Measurements from ENCODE around the gene NBEA. TPM values are rescaled to one million over a fixed set of nuclear protein-coding genes. Genes with fewer than 3 reads are reported as not detected.
A peak's percentile ranks its signal among the peaks of the same experiment; 100 is the strongest.

NBEA gene
- total RNA-seq, 1 donor: 4.0 TPM

- H3K4me1 ChIP-seq (ENCODE audit: insufficient read depth, low read length): peaks cover 26% of the 10 kb centered on the region
- H3K4me3 ChIP-seq (ENCODE audit: insufficient read depth, low read length): no peak overlapping the region
- no peaks in the 10 kb centered on the region for H3K9me3 ChIP-seq (ENCODE audit: low read depth, low read length)
- no peaks in the 10 kb centered on the region for H4K20me1 ChIP-seq (ENCODE audit: insufficient read depth, low read length)
- TF ChIP-seq CTCF (IDR thresholded peaks at IDR 0.05; ENCODE audit: extremely low read depth, low read depth, low read length): no peak
- H2AFZ ChIP-seq (ENCODE audit: low read length): no peak overlapping the region
- no peaks in the 10 kb centered on the region for H3K79me2 ChIP-seq (ENCODE audit: insufficient read depth, low read length)
- H3K36me3 ChIP-seq (ENCODE audit: insufficient read depth, low read length): no peaks in the 10 kb centered on the region
- no peaks in the 10 kb centered on the region for H3K27me3 ChIP-seq (ENCODE audit: insufficient read depth, low read length)
- H3K27ac ChIP-seq (ENCODE audit: low read depth, low read length): no peak overlapping the region
- H3K4me2 ChIP-seq (ENCODE audit: insufficient read depth, low read length): no peak overlapping the region
- DNase-seq (ENCODE audit: insufficient read length, low spot score, missing footprints): no peak
Observed at GRCh38 chr13:35694031-35694430, 752.0 kb downstream of the NBEA start.

- H3K79me2 ChIP-seq (ENCODE audit: insufficient read depth, low read length): no peaks in the 10 kb centered on the region
- no peak for TF ChIP-seq CTCF (IDR thresholded peaks at IDR 0.05; ENCODE audit: extremely low read depth, low read depth, low read length)
Observed at GRCh38 chr13:35694549-35695447, 752.7 kb downstream of the NBEA start.

GRCh38 chr13:35695448-35695770 is 753.3 kb downstream of the NBEA start:
- no peak for TF ChIP-seq CTCF (IDR thresholded peaks at IDR 0.05; ENCODE audit: extremely low read depth, low read depth, low read length)
- no peaks in the 10 kb centered on the region for H3K27me3 ChIP-seq (ENCODE audit: insufficient read depth, low read length)
- H3K4me2 ChIP-seq (ENCODE audit: insufficient read depth, low read length): no peak overlapping the region
- no peaks in the 10 kb centered on the region for H3K79me2 ChIP-seq (ENCODE audit: insufficient read depth, low read length)
- H4K20me1 ChIP-seq (ENCODE audit: insufficient read depth, low read length): no peaks in the 10 kb centered on the region
- no peak overlapping the region for H2AFZ ChIP-seq (ENCODE audit: low read length)
- H3K4me3 ChIP-seq (ENCODE audit: insufficient read depth, low read length): no peak overlapping the region
- DNase-seq (ENCODE audit: insufficient read length, low spot score, missing footprints): no peak
- H3K4me1 ChIP-seq (ENCODE audit: insufficient read depth, low read length): peaks cover 38% of the 10 kb centered on the region
- H3K27ac ChIP-seq (ENCODE audit: low read depth, low read length): no peak overlapping the region
- no peaks in the 10 kb centered on the region for H3K36me3 ChIP-seq (ENCODE audit: insufficient read depth, low read length)
- no peaks in the 10 kb centered on the region for H3K9me3 ChIP-seq (ENCODE audit: low read depth, low read length)

More at GRCh38 chr13:35694549-35695447, 752.7 kb downstream of the NBEA start:
- Histone ChIP-seq H3K4me1 (ENCODE audit: insufficient read depth, low read length) (peaks cover 32% of the 10 kb centered on the region), H3K4me2 (ENCODE audit: insufficient read depth, low read length) (no peak overlapping the region), H3K4me3 (ENCODE audit: insufficient read depth, low read length) (no peak overlapping the region), H4K20me1 (ENCODE audit: insufficient read depth, low read length) (no peaks in the 10 kb centered on the region), H3K9me3 (ENCODE audit: low read depth, low read length) (no peaks in the 10 kb centered on the region), H3K36me3 (ENCODE audit: insufficient read depth, low read length) (no peaks in the 10 kb centered on the region), H3K27ac (ENCODE audit: low read depth, low read length) (no peak overlapping the region), H3K27me3 (ENCODE audit: insufficient read depth, low read length) (no peaks in the 10 kb centered on the region), H2AFZ (ENCODE audit: low read length) (no peak overlapping the region)
- no peak for DNase-seq (ENCODE audit: insufficient read length, low spot score, missing footprints)

GRCh38 chr13:35697186-35697730 is 755.2 kb downstream of the NBEA start:
- Histone ChIP-seq H3K4me3 (ENCODE audit: insufficient read depth, low read length) (no peak overlapping the region), H3K9me3 (ENCODE audit: low read depth, low read length) (no peaks in the 10 kb centered on the region), H3K27me3 (ENCODE audit: insufficient read depth, low read length) (no peaks in the 10 kb centered on the region), H3K4me1 (ENCODE audit: insufficient read depth, low read length) (peaks cover 40% of the 10 kb centered on the region), H2AFZ (ENCODE audit: low read length) (no peak overlapping the region), H3K27ac (ENCODE audit: low read depth, low read length) (no peak overlapping the region), H3K4me2 (ENCODE audit: insufficient read depth, low read length) (no peak overlapping the region), H4K20me1 (ENCODE audit: insufficient read depth, low read length) (no peaks in the 10 kb centered on the region), H3K36me3 (ENCODE audit: insufficient read depth, low read length) (no peaks in the 10 kb centered on the region), H3K79me2 (ENCODE audit: insufficient read depth, low read length) (no peaks in the 10 kb centered on the region)
- no peak for TF ChIP-seq CTCF (IDR thresholded peaks at IDR 0.05; ENCODE audit: extremely low read depth, low read depth, low read length)
- peak; percentile 45 for DNase-seq (ENCODE audit: insufficient read length, low spot score, missing footprints)
